Mucosa of rectum (tissue), 2 donors: Measurements from ENCODE around the gene OCSTAMP.

Experiments used
- H3K27ac ChIP-seq, 2 donors: one replicate each; pipeline ENCODE4 v1.7.0; 2013; ENCODE audit warnings: inconsistent platforms in 2 of 2, low read depth in 2 of 2, low read length in 2 of 2
- H3K27me3 ChIP-seq, 2 donors: one replicate each; pipeline ENCODE4 v1.7.0; 2013; ENCODE audit warnings: low read length in 2 of 2; ENCODE audit not compliant: control insufficient read depth in 2 of 2, insufficient read depth in 2 of 2
- H3K36me3 ChIP-seq, 2 donors: one replicate each; pipeline ENCODE4 v1.7.0; 2013; ENCODE audit warnings: low read length in 2 of 2; ENCODE audit not compliant: control insufficient read depth in 2 of 2, insufficient read depth in 2 of 2
- H3K4me1 ChIP-seq, 2 donors: one replicate each; pipeline ENCODE4 v1.7.0; 2013; ENCODE audit warnings: low read length in 2 of 2, mild to moderate bottlenecking in 1 of 2; ENCODE audit not compliant: control insufficient read depth in 2 of 2, insufficient read depth in 2 of 2
- H3K4me3 ChIP-seq, 2 donors: one replicate each; pipeline ENCODE4 v1.7.0; 2013; ENCODE audit warnings: low read length in 2 of 2
- H3K9ac ChIP-seq, 2 donors: one replicate each; pipeline ENCODE4 v1.7.0; 2013; ENCODE audit warnings: low read length in 2 of 2, low read depth in 1 of 2, mild to moderate bottlenecking in 1 of 2
- H3K9me3 ChIP-seq, 2 donors: one replicate each; pipeline ENCODE4 v1.7.0; 2013; ENCODE audit warnings: low read length in 2 of 2; ENCODE audit not compliant: control insufficient read depth in 2 of 2
- donor health status: healthy.
- donor health status: Normal muscosa, but diverticular disease.

Gene OCSTAMP

GRCh38 chr20:46545827-46546138 lies 4.7 kb downstream of the OCSTAMP start:
- Histone ChIP-seq H3K27ac (no peak overlapping the region), H3K36me3 (no peaks in the 10 kb centered on the region), H3K4me3 (no peak overlapping the region), H3K4me1 (no peaks in the 10 kb centered on the region), H3K27me3 (peaks cover 0 to 2% of the 10 kb centered on the region in 2 donors), H3K9ac (no peak overlapping the region), H3K9me3 (no peaks in the 10 kb centered on the region)

GRCh38 chr20:46545077-46545826 lies 5.2 kb downstream of the OCSTAMP start:
- no peak overlapping the region for H3K9ac ChIP-seq
- H3K27me3 ChIP-seq = no peaks in the 10 kb centered on the region
- H3K36me3 ChIP-seq = no peaks in the 10 kb centered on the region
- no peak overlapping the region for H3K27ac ChIP-seq
- no peaks in the 10 kb centered on the region for H3K4me1 ChIP-seq
- H3K4me3 ChIP-seq = no peak overlapping the region
- H3K9me3 ChIP-seq = no peaks in the 10 kb centered on the region

GRCh38 chr20:46544576-46544975 lies 5.9 kb downstream of the OCSTAMP start:
- no peaks in the 10 kb centered on the region for H3K9me3 ChIP-seq
- H3K4me3 ChIP-seq = no peak overlapping the region
- H3K9ac ChIP-seq = no peak overlapping the region
- H3K27ac ChIP-seq = no peak overlapping the region
- H3K4me1 ChIP-seq = no peaks in the 10 kb centered on the region
- no peaks in the 10 kb centered on the region for H3K36me3 ChIP-seq
- no peaks in the 10 kb centered on the region for H3K27me3 ChIP-seq

- no peaks in the 10 kb centered on the region for H3K9me3 ChIP-seq
- H3K9ac ChIP-seq = no peak overlapping the region
- no peak overlapping the region for H3K27ac ChIP-seq
- no peaks in the 10 kb centered on the region for H3K4me1 ChIP-seq
- H3K27me3 ChIP-seq = no peaks in the 10 kb centered on the region
- no peaks in the 10 kb centered on the region for H3K36me3 ChIP-seq
- no peak overlapping the region for H3K4me3 ChIP-seq
Measured at GRCh38 chr20:46543959-46544358, 6.5 kb downstream of the OCSTAMP start.

GRCh38 chr20:46543033-46543432 lies 7.4 kb downstream of the OCSTAMP start:
- Histone ChIP-seq H3K9me3 (no peaks in the 10 kb centered on the region), H3K4me1 (no peaks in the 10 kb centered on the region), H3K36me3 (no peaks in the 10 kb centered on the region), H3K9ac (no peak overlapping the region), H3K4me3 (no peak overlapping the region), H3K27me3 (peaks cover 0 to 8% of the 10 kb centered on the region in 2 donors), H3K27ac (no peak overlapping the region)

- H3K9me3 ChIP-seq = no peaks in the 10 kb centered on the region
- H3K27me3 ChIP-seq = peaks cover 5 to 8% of the 10 kb centered on the region in 2 donors
- no peak overlapping the region for H3K27ac ChIP-seq
- H3K4me3 ChIP-seq = no peak overlapping the region
- no peak overlapping the region for H3K9ac ChIP-seq
- H3K36me3 ChIP-seq = no peaks in the 10 kb centered on the region
- no peaks in the 10 kb centered on the region for H3K4me1 ChIP-seq
Measured at GRCh38 chr20:46541229-46541935, 9.1 kb downstream of the OCSTAMP start.

- no peak overlapping the region for H3K4me3 ChIP-seq
- no peaks in the 10 kb centered on the region for H3K9me3 ChIP-seq
- H3K27me3 ChIP-seq = peaks cover 5 to 8% of the 10 kb centered on the region in 2 donors
- no peaks in the 10 kb centered on the region for H3K4me1 ChIP-seq
- H3K9ac ChIP-seq = no peak overlapping the region
- H3K36me3 ChIP-seq = no peaks in the 10 kb centered on the region
- H3K27ac ChIP-seq = no peak overlapping the region
Measured at GRCh38 chr20:46539113-46539512, 11.3 kb downstream of the OCSTAMP start.

GRCh38 chr20:46530640-46531039 lies 19.8 kb downstream of the OCSTAMP start:
- no peaks in the 10 kb centered on the region for H3K36me3 ChIP-seq
- H3K27ac ChIP-seq = no peak overlapping the region
- H3K9me3 ChIP-seq = no peaks in the 10 kb centered on the region
- peaks cover 4 to 5% of the 10 kb centered on the region in 2 donors for H3K27me3 ChIP-seq
- no peak overlapping the region for H3K4me3 ChIP-seq
- H3K4me1 ChIP-seq = no peaks in the 10 kb centered on the region
- H3K9ac ChIP-seq = no peak overlapping the region

- Histone ChIP-seq H3K36me3 (no peaks in the 10 kb centered on the region), H3K27me3 (no peaks in the 10 kb centered on the region), H3K9me3 (no peaks in the 10 kb centered on the region), H3K4me1 (no peaks in the 10 kb centered on the region), H3K27ac (no peak overlapping the region), H3K4me3 (no peak overlapping the region), H3K9ac (no peak overlapping the region)
Measured at GRCh38 chr20:46523696-46524328, 26.6 kb downstream of the OCSTAMP start.

- Histone ChIP-seq H3K4me3 (no peak overlapping the region), H3K9me3 (no peaks in the 10 kb centered on the region), H3K27ac (no peak overlapping the region), H3K27me3 (no peaks in the 10 kb centered on the region), H3K36me3 (no peaks in the 10 kb centered on the region), H3K9ac (no peak overlapping the region), H3K4me1 (no peaks in the 10 kb centered on the region)
Measured at GRCh38 chr20:46523108-46523507, 27.3 kb downstream of the OCSTAMP start.
